Measurements from ENCODE around the gene GALNT12.

The GALNT12 gene

GRCh38 chr9:98811051-98811650, 3.7 kb downstream of the GALNT12 start:
- no peak for TF ChIP-seq POLR2AphosphoS5 (IDR thresholded peaks at IDR 0.05; ENCODE audit: borderline replicate concordance, low read depth, low read length)
- TF ChIP-seq FOXP2 (optimal IDR thresholded peaks at IDR 0.05; ENCODE audit: control extremely low read depth, extremely low read length, insufficient read depth), result no peak
- no peak for TF ChIP-seq EZH2 (IDR thresholded peaks at IDR 0.05)
- Histone ChIP-seq H3K9me3 (ENCODE audit: low read depth, low read length) (no peaks in the 10 kb centered on the region), H3K9ac (ENCODE audit: insufficient read length) (no peak overlapping the region), H3K36me3 (ENCODE audit: insufficient read depth, low read length) (no peaks in the 10 kb centered on the region), H3K4me3 (no peak overlapping the region), H3K27ac (no peak overlapping the region)
- no peak for DNase-seq (ENCODE audit: low read depth, low spot score)

GRCh38 chr9:98815391-98815951, 8.0 kb downstream of the GALNT12 start:
- Histone ChIP-seq H3K4me3 (no peak overlapping the region), H3K9ac (ENCODE audit: insufficient read length) (no peak overlapping the region), H3K9me3 (ENCODE audit: low read depth, low read length) (no peaks in the 10 kb centered on the region), H3K36me3 (ENCODE audit: insufficient read depth, low read length) (no peaks in the 10 kb centered on the region), H3K27ac (no peak overlapping the region)
- DNase-seq (ENCODE audit: low read depth, low spot score), result no peak
- TF ChIP-seq EZH2 (IDR thresholded peaks at IDR 0.05), result no peak
- TF ChIP-seq POLR2AphosphoS5 (IDR thresholded peaks at IDR 0.05; ENCODE audit: borderline replicate concordance, low read depth, low read length), result no peak

- TF ChIP-seq POLR2AphosphoS5 (IDR thresholded peaks at IDR 0.05; ENCODE audit: borderline replicate concordance, low read depth, low read length), result no peak
- TF ChIP-seq EZH2 (IDR thresholded peaks at IDR 0.05), result no peak
- no peak for TF ChIP-seq FOXP2 (optimal IDR thresholded peaks at IDR 0.05; ENCODE audit: control extremely low read depth, extremely low read length, insufficient read depth)
- Histone ChIP-seq H3K27ac (no peak overlapping the region), H3K4me3 (no peak overlapping the region), H3K9ac (ENCODE audit: insufficient read length) (no peak overlapping the region), H3K36me3 (ENCODE audit: insufficient read depth, low read length) (no peaks in the 10 kb centered on the region), H3K9me3 (ENCODE audit: low read depth, low read length) (no peaks in the 10 kb centered on the region)
- no peak for DNase-seq (ENCODE audit: low read depth, low spot score)
Observed at GRCh38 chr9:98818764-98819163, 11.3 kb downstream of the GALNT12 start.

- no peak overlapping the region for H3K4me3 ChIP-seq
- no peaks in the 10 kb centered on the region for H3K9me3 ChIP-seq (ENCODE audit: low read depth, low read length)
- TF ChIP-seq POLR2AphosphoS5 (IDR thresholded peaks at IDR 0.05; ENCODE audit: borderline replicate concordance, low read depth, low read length), result no peak
- no peak for TF ChIP-seq EZH2 (IDR thresholded peaks at IDR 0.05)
- TF ChIP-seq FOXP2 (optimal IDR thresholded peaks at IDR 0.05; ENCODE audit: control extremely low read depth, extremely low read length, insufficient read depth), result no peak
- H3K27ac ChIP-seq, result no peak overlapping the region
- DNase-seq (ENCODE audit: low read depth, low spot score), result no peak
- H3K36me3 ChIP-seq (ENCODE audit: insufficient read depth, low read length), result no peaks in the 10 kb centered on the region
- no peak overlapping the region for H3K9ac ChIP-seq (ENCODE audit: insufficient read length)
Observed at GRCh38 chr9:98819231-98819630, 11.8 kb downstream of the GALNT12 start.

DNA sequence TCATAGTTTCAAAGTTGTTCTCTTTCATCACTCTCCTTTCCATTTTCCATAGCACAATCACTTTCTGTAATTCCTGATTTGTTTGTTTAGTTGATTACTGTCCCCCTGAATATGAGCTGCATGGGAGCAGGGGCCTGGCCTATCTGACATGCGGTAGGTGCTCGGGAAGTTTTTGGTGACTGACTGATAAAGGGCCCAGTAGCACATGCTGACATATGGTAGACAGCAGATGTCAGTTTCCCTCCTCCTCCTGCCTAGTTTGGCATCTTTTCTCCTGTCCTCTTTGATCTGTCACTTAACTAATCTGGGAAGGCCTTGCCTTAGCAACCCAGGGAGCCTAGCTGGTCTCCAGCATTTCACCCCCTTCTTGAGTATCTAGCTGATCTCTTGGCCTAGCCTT, 14.4 kb downstream of the GALNT12 start:
- Histone ChIP-seq H3K4me3 (no peak overlapping the region), H3K36me3 (ENCODE audit: insufficient read depth, low read length) (no peaks in the 10 kb centered on the region), H3K9me3 (ENCODE audit: low read depth, low read length) (no peaks in the 10 kb centered on the region), H3K27ac (no peak overlapping the region), H3K9ac (ENCODE audit: insufficient read length) (no peak overlapping the region)
- no peak for DNase-seq (ENCODE audit: low read depth, low spot score)
- no peak for TF ChIP-seq POLR2AphosphoS5 (IDR thresholded peaks at IDR 0.05; ENCODE audit: borderline replicate concordance, low read depth, low read length)
- no peak for TF ChIP-seq FOXP2 (optimal IDR thresholded peaks at IDR 0.05; ENCODE audit: control extremely low read depth, extremely low read length, insufficient read depth)
- no peak for TF ChIP-seq EZH2 (IDR thresholded peaks at IDR 0.05)

DNA sequence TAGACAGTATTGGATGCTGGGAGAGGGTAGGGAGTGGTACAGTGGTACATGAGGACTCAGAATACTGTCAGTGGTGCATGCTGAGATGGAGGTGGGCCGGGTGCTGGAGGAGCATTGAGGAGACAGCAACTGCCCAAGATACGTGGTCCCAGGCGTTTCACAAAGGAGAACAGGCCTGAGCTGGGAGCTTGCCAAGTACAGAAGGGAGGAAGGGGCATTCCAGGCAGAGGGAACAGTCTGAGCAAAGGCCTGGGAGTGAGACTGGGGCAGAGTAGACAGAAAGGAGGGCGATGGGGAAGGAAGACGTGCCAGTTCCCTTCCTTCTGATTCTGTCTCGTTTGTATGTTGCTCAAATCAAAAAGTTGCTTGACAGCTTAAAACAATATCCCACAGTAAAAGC, 15.2 kb downstream of the GALNT12 start:
- TF ChIP-seq FOXP2 (optimal IDR thresholded peaks at IDR 0.05; ENCODE audit: control extremely low read depth, extremely low read length, insufficient read depth), result no peak
- TF ChIP-seq EZH2 (IDR thresholded peaks at IDR 0.05), result no peak
- TF ChIP-seq POLR2AphosphoS5 (IDR thresholded peaks at IDR 0.05; ENCODE audit: borderline replicate concordance, low read depth, low read length), result no peak
- H3K27ac ChIP-seq, result no peak overlapping the region
- no peak for DNase-seq (ENCODE audit: low read depth, low spot score)
- H3K36me3 ChIP-seq (ENCODE audit: insufficient read depth, low read length), result no peaks in the 10 kb centered on the region
- no peak overlapping the region for H3K4me3 ChIP-seq
- H3K9me3 ChIP-seq (ENCODE audit: low read depth, low read length), result no peaks in the 10 kb centered on the region
- H3K9ac ChIP-seq (ENCODE audit: insufficient read length), result no peak overlapping the region

DNA sequence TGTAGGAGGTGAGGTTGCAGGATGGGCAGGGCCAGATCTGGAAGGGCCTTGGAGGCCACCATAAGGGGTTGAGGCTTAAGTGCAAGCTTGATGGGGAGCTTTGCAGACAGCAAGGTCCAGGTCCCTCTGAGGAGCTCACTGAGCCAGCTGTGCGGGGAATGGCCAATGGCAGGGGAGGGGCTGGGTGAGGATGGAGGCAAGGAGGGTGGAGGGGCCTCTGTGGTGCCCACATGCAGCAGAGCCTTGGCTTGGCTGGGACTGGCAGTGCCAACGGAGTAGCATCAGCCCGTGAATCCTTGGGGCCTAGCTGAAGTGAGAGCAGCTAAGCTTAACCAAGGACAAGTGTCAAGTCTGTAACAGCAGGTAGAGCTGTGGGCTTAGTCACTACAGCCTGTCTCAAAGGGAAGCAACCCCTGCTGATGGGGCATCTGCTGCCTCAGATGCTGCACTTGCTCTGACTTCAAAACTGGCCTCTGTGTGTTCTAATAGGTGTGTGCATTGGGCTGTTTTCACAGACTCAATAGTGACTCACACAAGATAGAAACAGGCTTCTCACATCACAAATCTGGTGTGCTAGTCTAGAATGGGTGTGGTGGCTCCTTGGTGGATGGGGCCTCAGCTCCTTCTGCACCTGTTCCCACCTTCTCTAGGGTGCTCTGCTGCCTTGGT, 16.3 kb downstream of the GALNT12 start:
- H3K27ac ChIP-seq, result no peak overlapping the region
- TF ChIP-seq EZH2 (IDR thresholded peaks at IDR 0.05) (no peak), POLR2AphosphoS5 (IDR thresholded peaks at IDR 0.05; ENCODE audit: borderline replicate concordance, low read depth, low read length) (no peak), FOXP2 (optimal IDR thresholded peaks at IDR 0.05; ENCODE audit: control extremely low read depth, extremely low read length, insufficient read depth) (no peak)
- H3K4me3 ChIP-seq, result no peak overlapping the region
- DNase-seq (ENCODE audit: low read depth, low spot score), result no peak
- H3K9ac ChIP-seq (ENCODE audit: insufficient read length), result no peak overlapping the region
- no peaks in the 10 kb centered on the region for H3K36me3 ChIP-seq (ENCODE audit: insufficient read depth, low read length)
- no peaks in the 10 kb centered on the region for H3K9me3 ChIP-seq (ENCODE audit: low read depth, low read length)

DNA sequence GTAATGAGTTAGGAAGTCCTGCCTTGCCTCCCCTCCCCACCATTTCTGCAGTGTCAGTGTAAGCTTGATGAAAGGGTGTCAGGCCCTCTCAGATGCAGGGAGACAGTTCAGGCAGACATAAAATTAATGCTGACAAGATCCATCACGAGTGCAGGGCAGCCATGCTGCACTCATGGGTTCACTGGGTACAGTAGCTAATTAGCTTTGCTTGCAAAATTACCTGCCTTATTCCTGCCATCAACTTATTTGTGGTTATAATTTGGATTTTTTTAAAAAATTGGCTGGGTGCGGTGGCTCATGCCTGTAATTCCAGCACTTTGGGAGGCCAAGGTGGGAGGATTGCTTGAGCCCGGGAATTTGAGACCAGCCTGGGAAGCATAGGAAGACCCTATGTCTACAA, 17.9 kb downstream of the GALNT12 start:
- DNase-seq (ENCODE audit: low read depth, low spot score), result no peak
- H3K4me3 ChIP-seq, result no peak overlapping the region
- H3K36me3 ChIP-seq (ENCODE audit: insufficient read depth, low read length), result no peaks in the 10 kb centered on the region

More for the DNA sequence above, 17.9 kb downstream of the GALNT12 start:
- Histone ChIP-seq H3K27ac (no peak overlapping the region), H3K9ac (ENCODE audit: insufficient read length) (no peak overlapping the region), H3K9me3 (ENCODE audit: low read depth, low read length) (no peaks in the 10 kb centered on the region)
- TF ChIP-seq FOXP2 (optimal IDR thresholded peaks at IDR 0.05; ENCODE audit: control extremely low read depth, extremely low read length, insufficient read depth), result no peak
- TF ChIP-seq POLR2AphosphoS5 (IDR thresholded peaks at IDR 0.05; ENCODE audit: borderline replicate concordance, low read depth, low read length), result no peak
- TF ChIP-seq EZH2 (IDR thresholded peaks at IDR 0.05), result no peak

All from SK-N-MC (cell line).